Embryonic facial prominence (tissue), 1 donor: ENCODE results near the gene IPPK.

Source experiments
- DNase-seq: peaks from one replicate; pipeline ENCODE4 v3.0.0-alpha.2; 2016; ENCODE audit errors: extremely low spot score

The IPPK gene

GRCh38 chr9:92657296-92658094 lies 12.4 kb downstream of the IPPK start:
- no peak for DNase-seq

- DNase-seq, result no peak
Measured at GRCh38 chr9:92656537-92656925, 13.4 kb downstream of the IPPK start.

GRCh38 chr9:92655896-92656536 lies 13.9 kb downstream of the IPPK start:
- DNase-seq, result no peak

DNA sequence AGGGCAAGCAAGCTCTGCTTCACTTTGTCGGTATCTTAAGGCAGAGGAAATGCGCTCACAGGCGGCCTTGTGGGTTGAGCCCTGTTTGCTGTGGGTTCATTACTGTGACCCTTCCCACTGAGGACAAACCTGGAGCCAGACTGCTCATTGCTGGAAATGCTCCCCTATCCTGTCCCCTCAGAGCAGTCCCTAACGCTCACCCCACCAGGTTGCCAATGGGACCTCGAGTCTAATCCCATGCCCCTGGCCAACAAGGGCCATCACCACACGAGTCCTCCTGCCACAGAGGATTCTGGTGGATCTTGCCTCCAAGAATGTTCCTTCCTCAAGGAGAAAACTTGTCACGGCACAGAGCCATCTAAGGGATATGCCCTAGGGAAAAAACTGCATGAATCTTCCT lies 14.6 kb downstream of the IPPK start:
- no peak for DNase-seq

GRCh38 chr9:92654481-92655301 lies 15.2 kb downstream of the IPPK start:
- no peak for DNase-seq

DNA sequence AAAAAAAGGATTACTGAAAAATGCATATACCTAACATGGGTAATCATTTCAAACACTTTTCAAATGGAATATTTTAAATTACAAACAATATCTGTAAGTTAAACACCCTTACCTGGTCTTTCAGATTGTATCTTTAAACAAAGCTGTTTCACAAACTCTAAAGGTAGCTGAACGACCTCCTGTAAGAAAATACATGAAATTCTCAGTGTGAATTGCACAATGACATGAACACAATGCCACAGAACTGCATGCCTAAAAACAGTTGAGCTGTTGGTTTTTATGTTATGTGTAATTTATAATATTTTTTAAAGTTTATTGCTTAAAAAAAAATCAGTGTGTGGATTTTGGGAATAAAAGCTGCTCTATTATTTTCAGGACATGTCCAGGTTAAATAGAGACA lies 17.5 kb downstream of the IPPK start:
- no peak for DNase-seq

DNA sequence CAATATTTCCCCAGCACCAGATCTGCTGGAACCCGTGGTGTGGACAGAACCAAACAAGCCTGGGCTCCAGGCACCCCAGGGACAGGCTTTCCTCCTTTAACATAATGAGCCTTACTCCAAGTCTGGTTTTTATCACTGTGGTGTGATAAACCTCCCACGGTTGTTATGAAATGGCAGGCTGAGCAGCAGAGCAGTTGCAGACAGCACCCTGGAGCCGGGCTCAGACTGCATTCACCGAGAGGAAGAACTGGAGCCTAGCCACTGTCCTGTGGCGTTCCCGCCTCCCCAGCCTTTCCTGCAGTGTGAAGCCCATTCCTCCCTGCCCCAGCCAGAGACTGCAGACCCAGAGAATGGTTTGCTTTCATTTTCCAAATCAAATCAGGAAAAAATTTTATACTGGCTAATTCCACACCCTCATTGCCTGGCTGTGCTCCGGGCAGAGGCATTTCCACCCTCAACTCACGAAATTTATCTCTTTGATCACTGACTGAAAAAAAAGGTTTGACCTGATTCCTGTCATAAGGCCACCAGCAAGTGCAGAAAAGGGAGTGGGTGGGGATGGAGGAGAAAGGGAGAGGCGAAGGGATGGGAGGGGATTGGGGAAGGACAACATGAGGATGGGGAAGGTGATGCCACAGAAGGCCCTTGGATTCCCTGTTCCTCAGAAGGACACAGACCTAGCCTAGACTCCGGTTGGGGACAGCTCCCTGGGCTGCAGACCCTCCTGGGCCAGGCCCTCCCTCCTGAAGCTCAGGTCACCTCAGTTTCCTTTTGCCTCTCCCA lies 18.9 kb downstream of the IPPK start:
- no peak for DNase-seq

DNA sequence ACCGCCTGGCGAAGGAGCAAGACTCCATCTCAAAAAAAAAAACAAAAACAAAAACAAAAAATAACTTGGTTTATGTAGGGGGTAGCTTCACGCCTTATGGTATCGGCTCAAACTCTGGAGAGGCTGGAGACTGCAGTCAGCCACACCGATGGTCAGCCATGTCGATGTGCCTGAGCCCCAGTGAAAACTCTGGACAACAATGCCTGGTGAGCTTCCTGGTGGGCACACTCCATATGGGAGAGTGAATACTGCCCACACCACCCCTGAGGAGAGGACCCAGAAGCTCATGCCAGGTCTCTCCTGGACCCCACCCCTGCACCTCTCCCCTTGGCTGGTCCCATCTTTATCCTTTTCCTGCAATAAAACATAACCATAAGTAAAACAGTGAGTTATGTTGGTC lies 19.6 kb downstream of the IPPK start:
- no peak for DNase-seq

- no peak for DNase-seq
Measured at GRCh38 chr9:92649007-92649406, 20.9 kb downstream of the IPPK start.

- DNase-seq, result no peak
Measured at GRCh38 chr9:92648474-92648971, 21.4 kb downstream of the IPPK start.

DNA sequence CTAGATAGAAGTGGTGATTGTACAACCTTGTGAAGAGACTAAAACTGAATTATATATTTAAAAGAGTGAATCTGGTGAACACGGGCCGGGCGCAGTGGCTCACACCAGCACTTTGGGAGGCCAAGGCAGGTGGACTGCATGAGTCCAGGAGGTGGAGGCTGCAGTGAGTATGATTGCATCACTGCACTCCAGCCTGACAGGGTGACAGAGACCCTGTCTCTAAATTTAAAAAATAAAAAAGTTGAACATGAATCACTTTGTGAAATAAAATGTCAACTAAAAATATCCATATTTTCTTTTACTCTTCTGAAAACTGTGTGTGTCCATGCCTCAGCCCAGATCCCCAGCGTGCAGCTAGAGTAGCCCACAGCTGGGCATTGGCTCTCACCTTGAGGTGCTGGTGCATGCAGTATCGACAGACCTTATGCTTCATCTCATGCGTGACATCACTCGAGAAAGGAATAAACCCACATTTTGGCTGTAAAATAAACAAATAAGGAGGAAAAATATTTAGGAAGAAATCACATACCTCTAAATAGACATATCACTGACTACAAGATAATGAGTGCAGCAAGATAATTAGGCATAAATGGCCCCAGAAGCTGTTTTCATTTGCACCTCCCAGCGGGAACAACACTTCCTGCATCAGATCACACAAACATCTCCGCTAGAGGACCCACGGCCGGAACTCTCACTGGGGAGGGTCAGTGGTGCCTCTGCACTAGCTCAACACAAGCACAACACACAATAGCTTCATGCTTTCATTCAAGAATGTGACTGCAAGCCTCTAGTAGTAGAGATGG lies 22.1 kb downstream of the IPPK start:
- no peak for DNase-seq

GRCh38 chr9:92645041-92645440 lies 24.9 kb downstream of the IPPK start:
- no peak for DNase-seq

DNA sequence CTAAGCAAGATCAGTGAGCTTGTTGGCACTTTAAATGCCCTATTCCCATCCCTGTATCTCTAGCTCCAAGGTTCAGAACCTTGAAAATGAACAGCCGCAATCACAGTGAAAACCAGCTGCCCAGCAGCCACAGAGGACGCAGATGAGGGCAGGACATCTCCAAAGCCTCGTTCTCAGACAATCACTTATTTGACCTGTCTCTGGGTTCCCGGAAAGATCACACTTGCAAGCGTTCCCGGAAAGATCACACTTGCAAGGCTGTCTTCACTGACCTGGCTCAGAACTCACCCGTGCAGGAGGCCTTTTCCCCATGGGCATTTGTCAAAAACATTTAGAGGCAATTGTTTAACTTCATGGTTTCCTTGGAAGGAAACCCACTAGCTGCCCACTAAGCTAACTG lies 25.7 kb downstream of the IPPK start:
- DNase-seq, result no peak

- DNase-seq, result no peak
Measured at GRCh38 chr9:92642564-92642963, 27.4 kb downstream of the IPPK start.

DNA sequence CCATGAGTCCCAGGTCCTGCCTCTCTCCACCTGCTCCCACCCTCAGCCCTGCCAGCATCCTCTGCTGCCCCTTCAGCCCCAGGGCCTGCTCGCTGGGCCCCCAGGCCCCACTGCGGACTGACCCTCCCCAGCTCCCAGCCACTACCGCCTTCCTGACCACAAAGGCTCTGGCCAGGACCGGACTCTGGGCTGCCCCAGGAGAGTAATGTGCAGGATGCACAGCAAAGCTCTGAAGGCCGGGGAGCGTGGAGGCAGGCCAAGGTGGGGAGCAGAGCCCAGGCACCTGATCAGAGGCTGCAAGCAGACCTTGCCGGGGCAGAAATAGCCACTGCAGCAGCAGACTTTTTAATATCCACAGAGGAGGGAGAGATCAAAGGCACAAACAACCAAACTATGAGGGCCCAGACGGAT lies 27.9 kb downstream of the IPPK start:
- no peak for DNase-seq

GRCh38 chr9:92641092-92641809 lies 28.7 kb downstream of the IPPK start:
- no peak for DNase-seq

DNA sequence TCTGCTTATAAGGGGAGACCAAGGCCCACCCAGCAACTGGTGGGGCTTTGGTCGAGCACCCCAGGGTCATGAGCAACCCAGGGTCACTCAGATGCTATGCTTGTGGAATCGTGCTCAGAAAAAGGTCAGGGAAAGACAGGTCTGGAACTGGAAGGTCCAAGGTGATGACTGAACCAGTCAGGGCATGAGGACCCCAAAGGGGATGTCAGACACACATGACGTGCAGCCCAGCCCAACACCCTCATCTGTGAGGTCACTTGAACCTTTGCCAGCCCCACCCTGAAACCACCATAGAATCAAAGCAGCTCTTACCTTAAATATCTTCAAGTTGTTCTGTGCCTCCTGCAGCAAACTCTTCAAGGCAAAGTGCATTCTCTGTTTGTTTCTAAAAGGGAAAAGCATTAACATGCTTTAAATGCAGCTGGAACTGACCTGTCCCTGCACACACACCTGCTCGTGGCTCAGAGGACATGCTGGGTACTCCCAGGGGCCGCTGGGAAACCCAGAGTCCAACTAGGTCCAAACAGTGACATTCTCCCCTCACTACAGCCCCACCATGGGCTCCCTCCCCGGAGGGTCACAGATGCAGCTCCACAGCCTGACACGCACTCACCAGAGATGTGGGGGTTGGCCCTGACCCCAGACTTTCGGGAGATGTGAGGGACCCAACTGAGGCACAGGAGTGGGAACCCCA lies 29.4 kb downstream of the IPPK start:
- no peak for DNase-seq

DNA sequence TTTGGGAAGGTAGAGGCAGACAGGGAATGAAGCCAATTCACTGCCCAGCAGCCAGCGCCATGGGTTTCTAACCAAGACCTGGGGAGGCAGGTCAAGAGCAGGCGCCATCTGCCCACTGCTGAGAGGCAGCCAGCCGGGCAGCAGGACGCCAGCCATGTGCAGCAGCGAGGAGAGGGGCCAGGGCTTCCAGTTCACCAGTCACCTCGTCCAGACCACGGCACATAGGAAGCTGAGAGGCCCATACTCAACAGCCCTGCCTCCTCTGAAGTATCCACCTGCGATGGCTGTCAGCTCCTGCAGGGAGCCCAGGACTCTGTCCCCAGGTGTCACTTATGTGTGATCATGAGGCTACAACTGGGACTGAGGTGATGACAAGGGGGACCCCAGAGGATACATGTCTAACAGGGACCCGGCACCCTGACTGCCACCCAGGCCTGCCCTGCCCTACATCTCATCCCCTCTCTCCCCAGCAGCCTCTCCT lies 30.1 kb downstream of the IPPK start:
- DNase-seq, result no peak

DNA sequence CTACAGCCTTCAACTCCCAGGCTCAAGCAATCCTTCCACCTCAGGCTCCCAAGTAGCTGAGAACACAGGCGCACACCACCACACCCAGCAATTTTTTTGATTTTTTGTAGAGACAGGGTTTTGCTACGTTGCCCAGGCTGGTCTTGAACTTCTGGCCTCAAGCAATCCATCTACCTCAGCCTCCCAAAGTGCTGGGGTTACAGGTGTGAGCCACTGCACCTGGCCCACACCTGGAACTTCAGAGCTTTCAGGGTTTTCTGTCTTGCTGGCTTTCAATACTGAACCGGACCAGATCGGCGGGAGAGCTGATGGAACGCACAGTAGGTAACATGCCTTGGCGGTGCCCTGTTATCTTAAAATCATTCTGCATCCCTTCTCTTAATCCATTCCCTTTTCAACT lies 30.8 kb downstream of the IPPK start:
- DNase-seq, result no peak
